ENCODE measurements around the gene FBXO10. TPM values are rescaled to one million over a fixed set of nuclear protein-coding genes. Genes with fewer than 3 reads are reported as not detected.

The FBXO10 gene
- total and polyA plus RNA-seq, 2 of the 8 experiments (the other 6 are each of a cell fraction or from before 2014, with no cell fraction given) = 13.1 to 13.9 TPM

DNA sequence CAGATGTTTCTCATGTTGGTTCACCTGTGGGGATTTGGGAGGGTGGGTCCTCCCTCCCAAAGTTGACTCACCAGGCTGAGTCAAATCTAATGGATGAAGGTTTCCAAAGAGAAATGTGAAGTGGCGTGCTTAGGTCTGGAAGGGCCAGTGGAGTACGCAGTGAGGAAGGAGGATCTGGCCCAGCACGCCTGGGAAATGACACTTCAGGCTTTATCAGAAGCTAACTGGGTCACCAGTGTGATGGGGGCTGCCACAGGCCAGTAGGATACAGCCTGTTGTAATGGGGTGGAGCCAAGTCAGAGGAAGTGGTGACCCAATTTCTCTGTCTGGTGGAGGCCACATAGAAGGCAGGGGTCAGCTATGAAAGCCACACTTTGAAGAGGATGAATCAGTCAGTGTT lies 72.4 kb downstream of the FBXO10 start:
- no peak overlapping the region for H4K8ac ChIP-seq (ENCODE audit: extremely low read depth, insufficient read depth, low read length)
- H3K4me3 ChIP-seq (ENCODE audit: extremely low read depth in 1 of 4, insufficient read depth in 2 of 4, low read depth in 3 of 4, low read length in 4 of 4) = no peak overlapping the region
- H3K27me3 ChIP-seq (replicated peaks in 1 of 4; ENCODE audit: control insufficient read depth in 3 of 4, extremely low read depth in 1 of 4, insufficient read depth in 3 of 4, low read length in 3 of 4) = no peaks in the 10 kb centered on the region
- H3K18ac ChIP-seq (ENCODE audit: extremely low read depth, low read length) = no peak overlapping the region
- no peak for TF ChIP-seq KDM1A (IDR thresholded peaks at IDR 0.05; ENCODE audit: borderline replicate concordance, low read length)
- no peak for TF ChIP-seq CTBP2 (IDR thresholded peaks at IDR 0.05; ENCODE audit: borderline replicate concordance, insufficient read depth, insufficient read length, low read length)
- TF ChIP-seq SIN3A (conservative IDR thresholded peaks at IDR 0.05 in 1 of 2, IDR thresholded peaks at IDR 0.05 in 1 of 2; ENCODE audit: low read depth in 1 of 2, low read length in 2 of 2) = no peak
- TF ChIP-seq TEAD4 (IDR thresholded peaks at IDR 0.05; ENCODE audit: low read depth, low read length) = no peak
- no peak for TF ChIP-seq POLR2AphosphoS5 (IDR thresholded peaks at IDR 0.05; ENCODE audit: low read depth, low read length)
- no peak overlapping the region for H3K14ac ChIP-seq (ENCODE audit: insufficient read length)
- H3K9me3 ChIP-seq (ENCODE audit: insufficient read depth in 2 of 2, low read depth in 1 of 2, low read length in 1 of 2) = no peaks in the 10 kb centered on the region
- H3K36me3 ChIP-seq (ENCODE audit: control insufficient read depth in 2 of 4, insufficient read depth in 4 of 4, low read length in 3 of 4) = peaks cover 11 to 58% (median 40%) of the 10 kb centered on the region in 4 experiments
- H2AK5ac ChIP-seq (ENCODE audit: low read depth, low read length) = no peak overlapping the region
- H3K27ac ChIP-seq (ENCODE audit: low read depth, low read length) = no peak overlapping the region
- no peak overlapping the region for H3K4me2 ChIP-seq (ENCODE audit: insufficient read depth in 1 of 2, low read depth in 2 of 2, low read length in 2 of 2)
- H3K79me1 ChIP-seq (ENCODE audit: low read depth, low read length) = no peaks in the 10 kb centered on the region; the same call in 1 of the 2 replicates
- H3K4me1 ChIP-seq (replicated peaks in 1 of 4; ENCODE audit: control insufficient read depth in 3 of 4, insufficient read depth in 4 of 4, low read length in 3 of 4) = no peaks in the 10 kb centered on the region
- H4K91ac ChIP-seq (replicated peaks; ENCODE audit: insufficient read length, low read length) = no peak overlapping the region
- no peak overlapping the region for H2BK20ac ChIP-seq (ENCODE audit: low read length)
- FAIRE-seq (no peak), DNase-seq (ENCODE audit: low read depth in 1 of 2, low spot score in 2 of 2) (no peak)
- ChIA-PET CTCF (ENCODE audit: partially characterized antibody) (no interaction called here), POLR2A (ENCODE audit: partially characterized antibody) (interaction anchor here (0.6 to 3.5 kb wide), 4 partner anchors 9 to 224 kb away, joined by 3 to 15 read pairs (median 4); partner anchors contain the start of gene POLR1E)
- H3K23me2 ChIP-seq (ENCODE audit: low read depth, low read length) = no peaks in the 10 kb centered on the region
- 98% methylated on average over 3 of the region's 3 CpGs; no CpG with 5 or more reads in 1 of the 2 experiments for WGBS, 2 experiments (ENCODE audit: extremely low coverage in 1 of 2, insufficient coverage in 1 of 2, insufficient read length in 1 of 2, insufficient replicate concordance in 2 of 2, low coverage in 1 of 2, low lambda C conversion rate in 2 of 2, missing lambda C conversion rate in 1 of 2)
- H2BK120ac ChIP-seq (replicated peaks; ENCODE audit: low read depth, low read length) = no peak overlapping the region
- H3K56ac ChIP-seq (replicated peaks; ENCODE audit: insufficient read length, low read depth, low read length) = no peak overlapping the region
- H3K23ac ChIP-seq (ENCODE audit: insufficient read length) = no peak overlapping the region
- H2BK12ac ChIP-seq (ENCODE audit: low read depth, low read length) = no peak overlapping the region
- no peak overlapping the region for H4K5ac ChIP-seq (ENCODE audit: insufficient read length, low read depth, low read length)
- no peak overlapping the region for H2BK5ac ChIP-seq (ENCODE audit: low read depth, low read length)
- H3K4ac ChIP-seq (replicated peaks; ENCODE audit: insufficient read length, low read depth, low read length) = no peak overlapping the region
- H3K9ac ChIP-seq (replicated peaks in 1 of 4; ENCODE audit: extremely low read depth in 1 of 4, low read depth in 3 of 4, low read length in 3 of 4) = no peak overlapping the region
- H3K79me2 ChIP-seq (ENCODE audit: control insufficient read depth in 1 of 2, insufficient read depth in 2 of 2, low read length in 2 of 2) = no peaks in the 10 kb centered on the region
- H4K20me1 ChIP-seq (replicated peaks in 1 of 2; ENCODE audit: control insufficient read depth in 1 of 2, insufficient read depth in 2 of 2, low read length in 2 of 2) = peaks cover 6 to 9% of the 10 kb centered on the region in 2 experiments
- H2AFZ ChIP-seq (ENCODE audit: low read length) = no peak overlapping the region
- no peak overlapping the region for H2BK15ac ChIP-seq (ENCODE audit: low read length)
